K562 (cell line): ENCODE results near the gene RBP3. TPM values are rescaled to one million over a fixed set of nuclear protein-coding genes. Genes with fewer than 3 reads are reported as not detected.
A peak's percentile ranks its signal among the peaks of the same experiment; 100 is the strongest.

Experiments used
- BHLHE40 ChIP-seq: IDR thresholded peaks from 2 replicates; pipeline ENCODE4 v1.6.1; 2011; ENCODE audit warnings: low read length, improper control_type of control experiment
- EP300 ChIP-seq: IDR thresholded peaks from 2 replicates; pipeline ENCODE4 v1.6.1; 2012; ENCODE audit warnings: low read length, improper control_type of control experiment
- HCFC1 ChIP-seq: IDR thresholded peaks from 2 replicates; pipeline ENCODE4 v1.6.1; 2012; ENCODE audit warnings: low read depth, low read length, improper control_type of control experiment
- MAZ ChIP-seq, 2 experiments: fragments of 450-650 bp in 1 of 2; sonication (generic) in 1 of 2; formaldehyde crosslinking; IDR thresholded peaks in 1 of 2; conservative IDR thresholded peaks in 1 of 2; 2 replicates each; pipeline versions ENCODE4 v1.4.0 to v1.5.0; 2020; ENCODE audit warnings: mild to moderate bottlenecking in 1 of 2, missing genetic modification reagents in 1 of 2
- MEF2A ChIP-seq: IDR thresholded peaks from 2 replicates; pipeline ENCODE4 v1.6.1; 2011; ENCODE audit warnings: low read depth, mild to moderate bottlenecking, low read length, moderate library complexity; ENCODE audit not compliant: control insufficient read depth
- SOX6 ChIP-seq: fragments of 450-650 bp; IDR thresholded peaks from 2 replicates; pipeline ENCODE4 v1.6.1; 2014; ENCODE audit warnings: mild to moderate bottlenecking
- ZNF146 ChIP-seq: IDR thresholded peaks from one replicate; pipeline ENCODE4 v1.6.1; 2018; ENCODE audit warnings: missing compliant biosample characterization; ENCODE audit not compliant: unreplicated experiment
- ZNF324 ChIP-seq: fragments of 250-450 bp; sonication (Bioruptor Pico); IDR thresholded peaks from 2 replicates; pipeline ENCODE4 v1.4.0; 2020; ENCODE audit warnings: mild to moderate bottlenecking
- ZNF589 ChIP-seq: fragments of 200-800 bp; sonication (Bioruptor generic); IDR thresholded peaks from 2 replicates; pipeline ENCODE4 v1.6.1; 2016; ENCODE audit warnings: low read depth, missing genetic modification characterization, missing compliant biosample characterization
- ZNF766 ChIP-seq: fragments of 200-800 bp; sonication (Bioruptor generic); conservative IDR thresholded peaks from 2 replicates; pipeline ENCODE4 v1.6.1; 2016; ENCODE audit warnings: missing genetic modification characterization, missing compliant biosample characterization
- polyA plus RNA-seq, 8 experiments: library from polyadenylated mRNA; depleted of rRNA in 4 of 8; stranded (reverse) in 5 of 8; unstranded in 3 of 8; fragments of >200 nt; fragmentation: Nextera tagmentation in 2 of 8; fragmentation: Illumina TruSeq in 1 of 8; extraction: Ambion mirVana in 2 of 8; extraction: Trizol in 1 of 8; gene quantifications; 2 replicates each; pipeline versions ENCODE4 v1.2.1 to v1.2.3, GENCODE V29; 2011 to 2014; ENCODE audit warnings: inconsistent platforms in 1 of 8, missing spikeins in 1 of 8
- total RNA-seq, 7 experiments: library from RNA; depleted of rRNA in 6 of 7; stranded (reverse); fragments of >200 nt in 6 of 7; fragmentation: Illumina TruSeq in 2 of 7; extraction: Trizol in 2 of 7; gene quantifications; 2 replicates each; pipeline versions ENCODE4 v1.2.1 to v1.2.3, GENCODE V29; 2011 to 2021; ENCODE audit warnings: low replicate concordance in 1 of 7
- TF ChIP-seq, protein P1 (sequence below): sonication (generic); formaldehyde crosslinking; IDR thresholded peaks from 2 replicates; pipeline ENCODE4 v1.9.0; 2022; ENCODE audit warnings: mild to moderate bottlenecking, missing genetic modification reagents
- TF ChIP-seq, protein P2 (sequence below), 2 experiments: fragments of 200-800 bp in 1 of 2; sonication (Bioruptor generic) in 1 of 2; sonication (generic) in 1 of 2; formaldehyde crosslinking in 1 of 2; IDR thresholded peaks in 1 of 2; conservative IDR thresholded peaks in 1 of 2; 2 replicates each; pipeline versions ENCODE4 v1.5.0 to v1.6.1; 2016 to 2020; ENCODE audit warnings: missing compliant biosample characterization in 1 of 2, missing genetic modification characterization in 1 of 2, missing genetic modification reagents in 1 of 2
- TF ChIP-seq, protein P3 (sequence below): fragments of 250-450 bp; sonication (Bioruptor Pico); IDR thresholded peaks from 2 replicates; pipeline ENCODE4 v1.5.0; 2022; ENCODE audit warnings: mild to moderate bottlenecking
- TF ChIP-seq, protein P4 (sequence below): fragments of 450-650 bp; IDR thresholded peaks from 2 replicates; pipeline ENCODE4 v1.6.1; 2016

The RBP3 gene
- total and polyA plus RNA-seq, 9 of the 15 experiments (the other 6 are each of a cell fraction or from before 2014, with no cell fraction given) = not detected

DNA sequence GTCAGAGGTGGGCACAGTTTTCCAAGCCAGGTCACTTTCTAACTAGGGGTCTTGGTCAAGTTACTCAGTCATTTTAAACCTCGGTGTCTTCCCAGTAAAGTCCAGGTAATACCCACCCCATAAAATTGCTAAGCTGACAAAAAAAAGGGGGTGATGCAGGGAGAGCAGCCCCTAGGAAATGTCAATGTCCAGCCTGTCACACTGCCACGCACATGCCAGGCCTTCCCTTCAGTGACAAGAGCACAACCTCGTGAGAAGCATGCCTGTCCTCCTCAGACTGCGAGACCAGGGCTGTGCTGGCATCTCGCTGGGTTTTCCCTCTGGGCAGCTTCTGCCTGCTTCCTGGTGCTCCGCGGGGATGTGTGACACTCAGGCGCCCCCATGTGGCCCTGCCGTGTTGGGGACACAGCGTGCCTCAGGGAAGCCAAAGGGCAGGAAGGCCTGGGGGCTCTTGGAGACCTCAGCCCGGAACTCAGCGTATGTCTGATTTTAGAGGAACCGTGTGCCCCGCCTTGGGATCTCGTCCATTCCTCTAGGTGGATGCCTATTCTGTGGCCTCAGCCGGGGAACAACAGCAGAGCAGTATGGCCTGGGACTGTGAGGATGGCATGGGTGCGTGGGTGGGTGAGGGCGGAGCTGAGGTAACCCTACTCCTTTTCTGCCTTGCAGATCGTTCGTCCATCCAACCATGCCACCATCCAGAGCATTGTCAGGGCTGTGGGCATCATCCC lies 36.1 kb upstream of the RBP3 start (continued):
- TF ChIP-seq MEF2A (no peak), ZNF766 (CRISPR knock-in tag) (no peak), ZNF589 (CRISPR knock-in tag) (no peak), EP300 (no peak), BHLHE40 (peak; percentile 26; the same call in 1 of the 2 replicates), ZNF146 (no peak), MAZ (CRISPR knock-in tag; conservative IDR thresholded peaks at IDR 0.05 in 1 of 2, IDR thresholded peaks at IDR 0.05 in 1 of 2) (0 out of 4 replicates have a peak, but pooled peaks have one; percentile 11 to 23), ZNF324 (CRISPR knock-in tag) (no peak), SOX6 (no peak), HCFC1 (0 out of 2 replicates have a peak, but pooled peaks have one; percentile 8)
- TF ChIP-seq, protein P1, sequence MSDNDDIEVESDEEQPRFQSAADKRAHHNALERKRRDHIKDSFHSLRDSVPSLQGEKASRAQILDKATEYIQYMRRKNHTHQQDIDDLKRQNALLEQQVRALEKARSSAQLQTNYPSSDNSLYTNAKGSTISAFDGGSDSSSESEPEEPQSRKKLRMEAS (CRISPR knock-in tag) = no peak
- TF ChIP-seq, protein P2, sequence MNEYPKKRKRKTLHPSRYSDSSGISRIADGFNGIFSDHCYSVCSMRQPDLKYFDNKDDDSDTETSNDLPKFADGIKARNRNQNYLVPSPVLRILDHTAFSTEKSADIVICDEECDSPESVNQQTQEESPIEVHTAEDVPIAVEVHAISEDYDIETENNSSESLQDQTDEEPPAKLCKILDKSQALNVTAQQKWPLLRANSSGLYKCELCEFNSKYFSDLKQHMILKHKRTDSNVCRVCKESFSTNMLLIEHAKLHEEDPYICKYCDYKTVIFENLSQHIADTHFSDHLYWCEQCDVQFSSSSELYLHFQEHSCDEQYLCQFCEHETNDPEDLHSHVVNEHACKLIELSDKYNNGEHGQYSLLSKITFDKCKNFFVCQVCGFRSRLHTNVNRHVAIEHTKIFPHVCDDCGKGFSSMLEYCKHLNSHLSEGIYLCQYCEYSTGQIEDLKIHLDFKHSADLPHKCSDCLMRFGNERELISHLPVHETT (CRISPR knock-in tag; conservative IDR thresholded peaks at IDR 0.05 in 1 of 2, IDR thresholded peaks at IDR 0.05 in 1 of 2) = no peak
- TF ChIP-seq, protein P3, sequence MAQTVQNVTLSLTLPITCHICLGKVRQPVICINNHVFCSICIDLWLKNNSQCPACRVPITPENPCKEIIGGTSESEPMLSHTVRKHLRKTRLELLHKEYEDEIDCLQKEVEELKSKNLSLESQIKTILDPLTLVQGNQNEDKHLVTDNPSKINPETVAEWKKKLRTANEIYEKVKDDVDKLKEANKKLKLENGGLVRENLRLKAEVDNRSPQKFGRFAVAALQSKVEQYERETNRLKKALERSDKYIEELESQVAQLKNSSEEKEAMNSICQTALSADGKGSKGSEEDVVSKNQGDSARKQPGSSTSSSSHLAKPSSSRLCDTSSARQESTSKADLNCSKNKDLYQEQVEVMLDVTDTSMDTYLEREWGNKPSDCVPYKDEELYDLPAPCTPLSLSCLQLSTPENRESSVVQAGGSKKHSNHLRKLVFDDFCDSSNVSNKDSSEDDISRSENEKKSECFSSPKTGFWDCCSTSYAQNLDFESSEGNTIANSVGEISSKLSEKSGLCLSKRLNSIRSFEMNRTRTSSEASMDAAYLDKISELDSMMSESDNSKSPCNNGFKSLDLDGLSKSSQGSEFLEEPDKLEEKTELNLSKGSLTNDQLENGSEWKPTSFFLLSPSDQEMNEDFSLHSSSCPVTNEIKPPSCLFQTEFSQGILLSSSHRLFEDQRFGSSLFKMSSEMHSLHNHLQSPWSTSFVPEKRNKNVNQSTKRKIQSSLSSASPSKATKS = no peak
- TF ChIP-seq, protein P4, sequence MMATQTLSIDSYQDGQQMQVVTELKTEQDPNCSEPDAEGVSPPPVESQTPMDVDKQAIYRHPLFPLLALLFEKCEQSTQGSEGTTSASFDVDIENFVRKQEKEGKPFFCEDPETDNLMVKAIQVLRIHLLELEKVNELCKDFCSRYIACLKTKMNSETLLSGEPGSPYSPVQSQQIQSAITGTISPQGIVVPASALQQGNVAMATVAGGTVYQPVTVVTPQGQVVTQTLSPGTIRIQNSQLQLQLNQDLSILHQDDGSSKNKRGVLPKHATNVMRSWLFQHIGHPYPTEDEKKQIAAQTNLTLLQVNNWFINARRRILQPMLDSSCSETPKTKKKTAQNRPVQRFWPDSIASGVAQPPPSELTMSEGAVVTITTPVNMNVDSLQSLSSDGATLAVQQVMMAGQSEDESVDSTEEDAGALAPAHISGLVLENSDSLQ = no peak
